HUDEP-2 (cell line): Measurements from ENCODE around the gene PPCDC.

ENCODE experiments used
- DNase-seq, 76 experiments: peaks; one replicate each; lab custom pipeline; 2025; ENCODE audit not compliant: unreplicated experiment in 76 of 76; lab: John Stamatoyannopoulos, UW

The PPCDC gene

DNA sequence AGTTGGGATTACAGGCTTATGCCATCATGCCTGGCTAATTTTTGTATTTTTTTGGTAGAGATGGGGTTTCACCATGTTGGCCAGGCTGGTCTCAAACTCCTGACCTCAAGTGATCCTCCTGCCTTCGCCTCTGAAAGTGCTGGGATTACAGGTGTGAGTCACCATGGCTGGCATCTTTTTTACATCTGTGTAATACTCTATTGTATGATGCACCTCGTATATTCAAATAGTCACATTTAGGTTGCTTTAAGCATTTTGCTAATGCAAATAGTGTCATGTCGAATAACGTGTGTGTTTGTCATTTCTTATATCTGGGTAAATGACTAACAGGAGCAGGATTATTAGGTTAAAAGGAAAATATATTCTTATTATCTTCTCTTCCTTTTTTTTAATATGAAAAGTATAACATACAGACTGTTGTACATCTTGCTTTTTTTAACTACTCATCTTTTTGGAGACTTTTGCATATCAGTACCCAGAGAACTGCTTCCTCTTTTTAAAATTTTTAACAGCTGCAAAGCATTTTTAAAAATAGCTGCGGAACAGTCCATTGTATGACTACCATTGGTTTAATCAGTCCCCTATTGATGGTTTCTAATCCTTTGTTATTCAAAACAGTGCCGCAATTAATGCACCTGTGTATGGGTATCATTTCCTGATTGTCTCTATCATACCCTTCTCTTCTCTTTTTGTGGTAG is 14.6 kb upstream of the PPCDC start:
- DNase-seq: no peak

DNA sequence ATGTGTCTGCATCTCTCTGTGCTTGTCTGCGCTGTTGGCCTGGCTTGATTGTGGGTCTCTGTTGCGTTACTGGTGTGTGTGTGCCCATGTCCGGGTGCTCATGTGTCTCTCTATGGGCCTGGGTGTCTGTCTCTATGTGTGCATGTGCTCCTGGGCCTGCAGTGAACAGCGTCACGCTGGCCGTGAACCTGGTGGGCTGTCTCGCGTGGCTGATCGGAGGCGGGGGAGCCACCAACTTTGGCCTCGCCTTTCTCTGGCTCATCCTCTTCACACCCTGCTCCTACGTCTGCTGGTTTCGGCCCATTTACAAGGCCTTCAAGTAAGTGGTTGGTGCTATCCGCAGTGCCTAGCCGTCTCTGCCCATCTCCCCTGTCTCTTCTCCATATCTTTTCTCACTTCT is 7.0 kb upstream of the PPCDC start:
- no peak for DNase-seq

DNA sequence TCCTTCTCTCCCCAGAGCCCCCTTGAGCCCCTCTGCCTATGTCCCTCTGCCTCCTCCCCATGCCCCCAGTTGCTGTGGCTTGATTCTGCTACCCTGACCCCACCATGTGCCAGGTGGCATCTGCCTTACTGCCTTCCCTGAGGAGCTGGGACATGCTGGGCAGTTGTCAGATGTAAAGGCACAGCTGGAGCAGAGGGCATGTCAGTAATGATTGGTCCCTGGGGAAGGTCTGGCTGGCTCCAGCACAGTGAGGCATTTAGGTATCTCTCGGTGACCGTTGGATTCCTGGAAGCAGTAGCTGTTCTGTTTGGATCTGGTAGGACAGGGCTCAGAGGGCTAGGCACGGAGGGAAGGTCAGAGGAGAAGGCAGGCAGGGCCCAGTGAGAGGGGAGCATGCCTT is 3.5 kb upstream of the PPCDC start:
- no peak for DNase-seq

DNA sequence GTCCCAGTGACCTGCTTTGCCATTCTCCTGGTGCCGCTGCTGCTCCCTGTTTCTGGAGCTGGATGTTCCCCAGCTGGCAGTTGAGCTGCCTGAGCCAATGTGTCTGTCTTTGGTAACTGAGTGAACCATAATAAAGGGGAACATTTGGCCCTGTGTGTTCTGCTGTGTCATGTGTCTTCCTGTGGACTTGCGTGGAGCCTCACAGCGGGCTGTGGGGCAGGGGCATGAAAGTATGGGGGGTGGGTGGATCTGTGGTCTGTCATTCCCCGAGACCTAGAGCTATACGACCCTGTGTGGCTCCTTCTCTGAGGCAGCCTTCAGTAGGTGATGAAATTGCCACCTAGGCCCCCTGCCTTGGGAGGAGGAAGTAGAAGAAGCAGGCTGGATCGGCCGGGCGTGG is 2.0 kb upstream of the PPCDC start:
- no peak for DNase-seq

DNA sequence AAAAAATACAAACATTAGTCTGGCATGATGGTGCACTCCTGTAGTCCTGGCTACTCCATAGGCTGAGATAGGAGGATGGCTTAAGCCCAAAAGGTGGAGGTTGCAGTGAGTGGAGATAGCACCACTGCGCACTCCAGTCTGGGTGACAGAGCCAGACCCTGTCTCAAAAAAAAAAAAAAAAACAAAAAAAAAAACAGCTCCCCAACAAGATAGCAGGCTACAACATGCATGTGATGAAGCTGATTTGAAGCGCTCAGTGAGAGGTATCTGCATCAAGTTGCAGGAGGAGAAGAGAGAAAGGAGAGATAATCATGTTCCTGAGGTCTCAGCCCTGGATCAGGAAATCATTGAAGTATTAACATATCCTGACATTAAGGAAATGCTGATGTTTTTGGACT is 608 bp upstream of the PPCDC start:
- DNase-seq: peak in 3 of 76 experiments; percentile 17 to 44 (median 20)

DNA sequence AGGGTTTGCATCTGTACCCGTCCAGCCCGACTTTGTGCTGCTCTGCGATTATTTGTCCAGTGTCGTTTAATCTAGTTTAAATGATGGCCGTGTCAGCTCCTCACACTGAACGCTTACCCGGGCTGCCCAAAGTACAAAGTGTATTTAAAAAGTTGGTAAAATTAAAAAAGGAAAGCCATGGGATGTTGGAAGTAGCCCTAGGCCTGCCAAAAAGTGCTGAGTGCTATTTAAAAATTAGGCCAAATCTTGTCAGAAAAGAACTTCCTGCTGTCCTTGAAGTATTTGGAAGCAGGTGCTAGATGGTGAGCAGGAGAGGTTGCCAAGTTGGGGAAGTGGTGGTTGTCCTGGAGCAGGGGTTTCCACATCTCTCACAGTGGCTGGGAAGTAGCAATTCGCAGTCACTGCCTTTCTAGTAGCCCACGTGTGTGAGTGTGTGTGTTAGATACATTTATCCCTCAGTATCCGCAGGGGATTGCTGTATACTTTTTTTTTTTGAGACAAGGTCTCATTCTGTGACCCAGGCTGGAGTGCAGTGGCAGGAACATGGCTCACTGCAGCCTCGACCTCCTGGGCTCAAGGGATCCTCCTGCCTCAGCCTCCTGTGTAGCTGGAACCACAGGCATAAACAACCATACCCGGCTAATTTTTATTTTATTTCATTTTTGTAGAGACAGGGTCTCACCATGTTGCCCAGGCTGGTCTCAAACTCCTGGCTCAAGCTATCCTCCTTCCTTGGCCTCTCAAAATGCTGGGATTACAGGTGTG is 664 bp downstream of the PPCDC start:
- DNase-seq: peak in 13 of 76 experiments; percentile 6 to 52 (median 24)

DNA sequence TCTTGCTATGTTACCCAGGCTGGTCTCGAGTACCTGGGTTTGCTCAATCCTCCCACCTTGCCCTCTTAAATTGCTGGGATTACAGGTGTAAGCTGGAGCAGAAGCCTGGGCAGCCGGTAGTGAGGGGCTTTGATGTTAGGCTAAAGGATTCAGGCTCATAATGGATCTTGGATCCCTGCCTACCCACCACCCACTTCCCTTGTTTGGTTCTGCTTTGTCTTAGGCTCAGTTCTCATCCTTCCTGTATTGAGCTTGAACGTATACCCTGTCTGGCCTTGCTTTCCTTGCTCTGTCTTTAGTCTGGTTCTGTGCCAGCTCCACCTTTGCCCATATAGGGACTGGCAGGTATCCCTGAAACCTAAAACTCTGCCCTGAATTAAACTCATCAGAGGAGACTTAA is 1.7 kb downstream of the PPCDC start:
- no peak for DNase-seq

DNA sequence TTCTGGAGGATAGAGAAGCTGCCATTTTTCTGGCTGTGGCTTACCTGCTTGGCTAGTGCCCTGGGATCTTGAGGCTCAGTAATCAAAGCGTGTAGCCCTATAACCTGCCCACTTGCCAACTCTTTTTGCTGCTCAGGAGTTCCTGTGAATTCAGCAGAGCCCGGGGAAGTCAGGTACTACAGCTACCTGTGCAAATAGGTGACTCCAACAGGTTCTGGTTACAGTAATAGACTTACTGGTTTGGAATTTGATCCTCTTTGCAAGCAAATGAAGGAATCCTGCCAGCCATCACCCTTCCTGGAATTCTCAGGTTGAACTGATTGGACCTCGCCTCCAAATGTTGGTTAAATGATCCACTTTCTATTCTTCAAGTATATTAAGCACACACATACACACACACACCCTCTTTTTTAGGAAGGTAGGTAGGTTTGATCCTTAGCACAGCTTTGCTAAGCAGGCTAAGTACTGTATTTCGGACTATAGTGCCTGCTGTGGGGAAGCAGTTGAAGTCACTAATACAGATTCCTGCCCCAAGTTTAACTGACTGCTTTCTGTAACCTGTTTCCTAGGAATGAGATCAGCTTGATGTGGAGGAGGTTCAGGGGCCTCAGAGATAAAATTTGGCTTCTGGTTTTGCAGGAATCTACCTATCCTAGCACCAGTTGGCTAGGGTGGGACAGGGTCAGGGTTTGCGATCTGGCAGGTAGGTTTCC is 2.3 kb downstream of the PPCDC start:
- no peak for DNase-seq

DNA sequence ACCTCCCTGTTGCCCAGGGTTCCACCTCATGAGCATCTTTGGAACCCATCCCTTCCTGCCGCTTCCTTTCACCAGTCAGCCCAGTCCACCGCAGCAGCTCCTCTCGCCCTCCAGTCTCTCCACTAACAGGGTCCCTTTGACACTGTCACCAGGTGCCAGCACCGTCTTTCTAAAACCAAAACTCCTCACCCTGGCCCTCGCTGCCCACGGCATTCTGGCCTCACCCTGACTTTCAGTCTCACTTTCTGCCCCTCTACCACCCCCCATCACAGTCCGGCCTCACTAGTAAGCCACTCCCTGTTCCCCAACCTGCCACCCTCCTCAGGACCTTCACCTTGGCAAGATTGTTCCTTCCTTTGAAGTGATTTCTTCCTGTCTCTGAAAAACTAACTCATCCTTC is 4.2 kb downstream of the PPCDC start:
- DNase-seq: no peak

DNA sequence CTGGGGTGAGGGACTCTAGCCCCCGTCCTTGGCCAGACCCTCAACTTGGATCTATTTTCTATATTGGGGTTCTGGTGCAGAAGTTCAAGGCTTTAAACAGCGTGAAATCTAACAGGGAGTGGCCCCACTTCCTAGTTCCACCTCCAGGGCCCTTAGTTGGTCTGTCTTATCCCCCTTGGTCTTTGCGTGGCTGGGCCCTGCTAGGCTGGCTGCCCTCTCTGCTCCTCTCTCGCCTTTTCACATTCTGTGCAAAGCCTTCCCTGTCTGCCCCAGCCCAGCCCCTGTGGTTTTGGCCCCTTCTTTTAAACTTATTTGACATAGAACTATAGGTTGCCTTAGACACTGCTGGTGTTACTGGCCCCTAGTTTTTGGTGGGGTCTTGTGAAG is 5.6 kb downstream of the PPCDC start:
- DNase-seq: no peak

DNA sequence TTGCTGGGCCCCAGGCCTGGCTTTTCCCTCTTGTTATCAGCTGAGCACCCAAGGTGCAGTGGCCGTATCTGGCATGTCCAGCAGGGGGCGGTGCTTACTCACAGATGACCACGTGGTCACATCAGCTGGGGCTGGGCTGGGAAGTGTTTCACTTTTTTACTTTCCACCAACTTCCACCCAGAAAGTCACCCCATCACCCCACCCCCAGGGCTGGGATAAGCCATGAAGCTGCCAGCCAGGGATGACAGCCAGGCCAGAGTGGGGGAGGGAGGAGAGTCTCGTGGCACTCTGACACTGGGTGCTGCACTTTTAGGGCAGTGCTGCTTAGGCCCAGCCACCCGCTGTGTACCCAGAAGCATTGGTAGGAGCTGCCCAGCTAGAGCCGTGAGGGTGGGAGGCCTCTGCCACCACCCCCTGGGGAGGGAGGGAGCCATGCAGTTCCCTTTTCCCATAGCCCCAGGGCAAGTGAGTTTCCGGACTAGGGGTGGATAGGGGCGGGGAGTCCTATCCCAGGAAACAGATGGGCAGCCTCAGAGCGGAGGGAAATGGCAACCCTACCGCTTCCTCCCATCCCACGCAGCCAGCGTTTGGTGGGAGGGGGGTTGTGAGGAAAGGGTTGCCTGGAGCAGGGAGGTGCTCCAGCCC is 6.1 kb downstream of the PPCDC start:
- peak in 73 of 76 experiments; percentile 32 to 90 (median 78) for DNase-seq

DNA sequence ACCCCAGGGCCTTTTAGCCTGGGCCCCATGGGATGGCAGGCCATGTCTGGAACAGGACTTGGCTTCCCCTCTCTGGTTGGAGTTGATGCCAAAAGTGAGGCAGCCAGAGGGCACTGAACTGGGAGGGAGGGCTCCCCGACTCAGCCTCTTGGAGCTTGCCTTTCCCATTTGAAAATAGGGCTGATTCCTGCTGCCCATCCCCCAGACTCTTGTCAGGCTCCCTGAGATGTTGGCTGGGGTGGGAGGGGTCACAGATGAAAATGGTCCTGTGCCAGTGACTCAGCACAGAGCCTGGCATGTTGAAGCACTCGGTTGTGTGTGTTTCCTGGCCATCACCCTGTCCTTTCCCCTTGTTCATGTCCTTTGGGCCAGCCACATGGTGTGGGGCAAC is 6.6 kb downstream of the PPCDC start:
- peak in 5 of 76 experiments; percentile 7 to 28 (median 11) for DNase-seq

DNA sequence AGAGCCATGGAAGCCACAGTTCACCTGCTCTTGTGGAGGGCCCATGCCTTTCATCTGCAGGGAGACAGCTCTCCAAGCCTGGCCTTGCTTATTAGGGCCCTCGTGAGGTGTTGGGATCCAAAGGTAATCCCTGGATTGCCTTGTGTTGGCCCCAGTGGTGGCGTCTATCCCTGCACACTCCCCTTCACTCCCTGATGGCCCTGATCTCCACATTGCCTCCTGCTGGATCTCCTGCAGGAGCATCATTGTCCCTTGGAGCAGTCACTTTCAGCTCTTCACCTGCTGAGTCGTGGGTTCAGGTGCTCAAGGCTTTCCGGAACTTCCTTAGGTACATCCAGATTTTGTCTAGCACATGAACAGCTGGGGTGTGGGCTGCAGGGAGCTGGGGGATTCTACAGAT is 7.0 kb downstream of the PPCDC start:
- no peak for DNase-seq

DNA sequence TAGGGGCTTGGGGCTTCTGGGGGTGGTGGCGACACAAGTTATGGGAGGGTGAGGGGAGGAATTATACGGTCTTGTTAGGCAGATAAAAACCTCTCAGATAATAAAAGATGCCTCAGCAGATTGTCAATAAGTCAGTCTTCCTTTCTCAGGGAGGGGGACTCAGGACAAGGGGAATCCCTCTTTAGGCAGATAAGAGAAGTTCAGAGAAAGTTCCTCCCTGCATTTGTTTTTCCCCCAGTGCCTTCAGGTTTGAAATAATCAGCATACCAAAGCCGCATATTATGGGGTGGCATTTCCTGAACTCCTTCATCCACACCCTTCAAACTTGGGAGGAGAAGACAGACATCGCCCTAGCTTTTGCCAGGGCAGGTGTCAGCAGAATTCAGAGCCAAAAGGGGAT is 8.5 kb downstream of the PPCDC start:
- no peak for DNase-seq

DNA sequence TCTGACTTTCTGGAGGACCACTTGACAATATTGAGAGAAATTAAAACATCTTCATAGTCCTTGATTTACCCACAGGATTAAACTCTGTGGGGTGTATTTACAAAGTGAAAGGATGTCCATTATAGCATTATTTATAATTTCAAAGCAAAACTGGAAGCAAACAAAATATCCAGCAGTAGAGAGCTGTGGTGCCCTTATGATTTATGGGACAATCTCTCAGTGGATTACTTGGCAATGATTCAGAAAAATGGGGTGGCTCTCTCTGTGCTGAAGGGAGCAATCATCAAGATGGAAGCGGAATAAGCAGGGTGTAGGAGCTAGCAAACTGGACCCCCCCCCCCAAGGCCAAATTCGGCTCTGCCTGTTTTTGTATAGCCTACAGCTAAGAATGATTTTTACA is 9.0 kb downstream of the PPCDC start:
- no peak for DNase-seq

DNA sequence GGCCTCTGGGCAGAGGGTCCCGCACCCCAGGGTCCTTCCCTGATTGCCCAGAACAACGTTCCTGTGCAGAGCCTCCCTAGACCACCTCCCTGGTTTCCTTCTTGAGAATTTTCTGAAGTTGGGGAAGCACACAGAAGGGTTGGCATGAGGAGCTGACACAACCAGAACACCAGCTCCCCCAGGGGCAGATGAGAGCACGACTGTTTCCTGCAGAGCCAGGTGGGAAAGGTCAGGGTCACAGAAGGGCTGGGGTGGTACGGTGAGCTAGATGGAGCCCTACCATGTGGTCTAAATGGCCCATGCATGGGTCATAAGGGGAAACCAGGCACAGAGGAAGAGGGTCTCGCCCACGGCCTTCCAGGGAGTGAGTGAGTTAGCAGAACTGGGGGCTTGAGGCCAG is 10.4 kb downstream of the PPCDC start:
- DNase-seq: no peak

DNA sequence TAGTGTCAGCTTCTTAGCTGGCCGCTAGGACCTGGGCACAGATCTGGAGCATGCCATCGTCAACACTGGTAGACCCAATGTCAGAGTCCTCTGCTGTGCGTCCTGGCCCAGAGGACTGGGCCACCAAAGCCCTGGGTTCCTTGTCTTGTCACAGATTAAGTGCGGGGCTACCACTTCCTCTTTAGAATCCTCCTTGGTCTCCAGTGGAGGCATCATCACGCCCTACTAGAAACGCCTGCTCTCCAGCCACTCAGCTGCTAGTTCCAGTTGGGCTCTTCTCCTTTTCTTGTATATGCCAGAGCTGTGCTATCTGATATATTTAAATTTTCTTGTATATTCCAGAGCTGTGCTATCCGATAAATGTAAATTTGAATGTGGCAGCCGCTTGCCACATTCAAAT is 11.2 kb downstream of the PPCDC start:
- no peak for DNase-seq

DNA sequence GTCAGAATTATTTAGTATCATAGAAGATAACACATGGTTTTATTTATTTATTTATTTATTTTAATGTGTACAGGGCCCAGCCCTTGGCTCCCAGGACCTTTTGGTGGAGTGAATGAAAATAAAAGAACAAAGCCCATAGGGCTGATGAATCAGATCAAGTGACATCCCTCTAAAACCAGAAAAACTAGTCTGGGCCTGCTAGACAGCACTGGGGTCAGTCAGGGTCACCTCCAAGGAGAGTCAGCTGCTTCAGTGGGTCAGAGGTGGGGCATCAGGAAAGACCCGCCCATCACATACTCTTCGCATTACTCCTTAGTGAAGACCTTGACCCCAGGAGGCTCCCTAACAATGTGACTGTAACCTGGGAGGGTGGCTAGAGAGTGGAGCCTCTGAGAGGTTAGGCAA is 12.8 kb downstream of the PPCDC start:
- DNase-seq: no peak

DNA sequence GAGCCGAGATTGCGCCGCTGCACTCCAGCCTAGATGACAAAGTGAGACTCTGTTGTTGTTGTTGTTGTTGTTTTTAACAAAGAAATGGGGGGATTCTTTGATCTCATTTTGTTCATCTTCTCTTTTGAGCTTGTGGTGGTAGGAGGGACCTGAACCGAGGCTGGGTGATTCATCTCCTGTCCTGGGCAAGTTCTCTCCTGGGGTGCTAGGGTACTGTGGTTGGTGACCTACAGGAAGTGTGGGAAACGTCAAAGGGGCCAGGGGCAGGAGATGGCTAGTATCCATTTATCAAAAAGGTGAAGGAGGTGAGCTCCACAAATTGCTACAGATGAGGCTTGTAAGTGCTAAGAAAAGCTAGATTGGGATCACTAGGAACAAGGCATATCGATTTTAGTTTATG is 14.3 kb downstream of the PPCDC start:
- no peak for DNase-seq

DNA sequence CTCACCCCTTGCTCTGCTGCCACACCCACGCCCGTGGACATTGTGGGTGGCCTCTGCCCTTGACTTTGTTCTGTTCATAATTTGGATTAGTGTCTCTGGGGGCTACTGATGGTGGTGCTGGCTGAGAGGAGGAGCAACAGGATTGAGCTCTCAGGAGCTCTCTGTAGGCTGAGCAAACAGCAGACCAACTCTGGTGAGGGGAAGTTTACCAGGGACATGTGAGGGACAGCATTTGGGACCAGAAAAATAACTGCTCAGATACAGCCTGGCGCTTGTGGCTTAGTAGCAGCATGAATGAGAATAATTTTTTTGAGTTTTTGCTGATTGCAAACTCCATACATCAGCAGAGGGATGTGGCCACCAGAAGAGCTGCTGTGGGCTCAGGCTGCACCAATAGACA is 14.8 kb downstream of the PPCDC start:
- DNase-seq: no peak
